ENCODE results near the gene FXYD6.

The FXYD6 gene

DNA sequence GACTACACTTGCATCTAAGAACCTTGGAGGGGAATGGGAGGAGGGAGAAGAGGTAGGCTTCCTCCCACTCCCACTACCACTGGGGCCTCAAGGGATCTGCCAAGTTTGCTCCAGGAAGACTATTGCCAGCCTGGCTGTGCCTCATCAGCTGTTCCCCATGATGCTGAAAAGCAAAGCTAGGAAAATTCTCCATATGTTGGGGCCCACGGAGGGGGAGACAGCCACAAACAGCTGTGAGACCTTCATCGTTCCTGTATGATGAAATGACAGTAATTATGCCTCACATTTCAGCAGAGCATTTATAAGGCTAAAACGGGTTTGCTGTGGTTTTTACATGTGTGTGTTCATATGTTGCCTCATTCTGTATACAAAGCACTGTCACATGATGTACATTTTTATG, 86.2 kb downstream of the FXYD6 start:
- Histone ChIP-seq H3K27ac (replicated peaks) (no peak overlapping the region), H3K27me3 (ENCODE audit: insufficient read depth, poor library complexity, severe bottlenecking) (peaks cover 7% of the 10 kb centered on the region), H3K4me3 (replicated peaks; ENCODE audit: insufficient read depth, low read length) (no peak overlapping the region)
- no peak for DNase-seq (ENCODE audit: low read depth in 1 of 2, low spot score in 1 of 2)
- TF ChIP-seq REST (IDR thresholded peaks at IDR 0.05; ENCODE audit: insufficient replicate concordance, low read depth) (no peak), GABPA (IDR thresholded peaks at IDR 0.05; ENCODE audit: low read depth) (no peak), SPI1 (IDR thresholded peaks at IDR 0.05; ENCODE audit: borderline replicate concordance, low read depth) (no peak), POLR2AphosphoS5 (IDR thresholded peaks at IDR 0.05; ENCODE audit: low read depth) (no peak)
- TF ChIP-seq, protein P1, sequence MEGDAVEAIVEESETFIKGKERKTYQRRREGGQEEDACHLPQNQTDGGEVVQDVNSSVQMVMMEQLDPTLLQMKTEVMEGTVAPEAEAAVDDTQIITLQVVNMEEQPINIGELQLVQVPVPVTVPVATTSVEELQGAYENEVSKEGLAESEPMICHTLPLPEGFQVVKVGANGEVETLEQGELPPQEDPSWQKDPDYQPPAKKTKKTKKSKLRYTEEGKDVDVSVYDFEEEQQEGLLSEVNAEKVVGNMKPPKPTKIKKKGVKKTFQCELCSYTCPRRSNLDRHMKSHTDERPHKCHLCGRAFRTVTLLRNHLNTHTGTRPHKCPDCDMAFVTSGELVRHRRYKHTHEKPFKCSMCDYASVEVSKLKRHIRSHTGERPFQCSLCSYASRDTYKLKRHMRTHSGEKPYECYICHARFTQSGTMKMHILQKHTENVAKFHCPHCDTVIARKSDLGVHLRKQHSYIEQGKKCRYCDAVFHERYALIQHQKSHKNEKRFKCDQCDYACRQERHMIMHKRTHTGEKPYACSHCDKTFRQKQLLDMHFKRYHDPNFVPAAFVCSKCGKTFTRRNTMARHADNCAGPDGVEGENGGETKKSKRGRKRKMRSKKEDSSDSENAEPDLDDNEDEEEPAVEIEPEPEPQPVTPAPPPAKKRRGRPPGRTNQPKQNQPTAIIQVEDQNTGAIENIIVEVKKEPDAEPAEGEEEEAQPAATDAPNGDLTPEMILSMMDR (IDR thresholded peaks at IDR 0.05; ENCODE audit: insufficient read depth, low read length): no peak

- TF ChIP-seq REST (IDR thresholded peaks at IDR 0.05; ENCODE audit: insufficient replicate concordance, low read depth) (no peak), POLR2AphosphoS5 (IDR thresholded peaks at IDR 0.05; ENCODE audit: low read depth) (no peak), GABPA (IDR thresholded peaks at IDR 0.05; ENCODE audit: low read depth) (no peak), SPI1 (IDR thresholded peaks at IDR 0.05; ENCODE audit: borderline replicate concordance, low read depth) (no peak)
- TF ChIP-seq, protein P1 (IDR thresholded peaks at IDR 0.05; ENCODE audit: insufficient read depth, low read length): no peak
- no peak for DNase-seq (ENCODE audit: low read depth in 1 of 2, low spot score in 1 of 2)
- H3K27ac ChIP-seq (replicated peaks): no peak overlapping the region
- H3K27me3 ChIP-seq (ENCODE audit: insufficient read depth, poor library complexity, severe bottlenecking): peaks cover 2% of the 10 kb centered on the region
- H3K4me3 ChIP-seq (replicated peaks; ENCODE audit: insufficient read depth, low read length): no peak overlapping the region
Measured at GRCh38 chr11:117789241-117789640, 87.2 kb downstream of the FXYD6 start.
